Mucosa of rectum (tissue), 2 donors: ENCODE measurements around the gene OR51D1.

ENCODE experiments used
- H3K27ac ChIP-seq, 2 donors: one replicate each; pipeline ENCODE4 v1.7.0; 2013; ENCODE audit warnings: inconsistent platforms in 2 of 2, low read depth in 2 of 2, low read length in 2 of 2
- H3K27me3 ChIP-seq, 2 donors: one replicate each; pipeline ENCODE4 v1.7.0; 2013; ENCODE audit warnings: low read length in 2 of 2; ENCODE audit not compliant: control insufficient read depth in 2 of 2, insufficient read depth in 2 of 2
- H3K36me3 ChIP-seq, 2 donors: one replicate each; pipeline ENCODE4 v1.7.0; 2013; ENCODE audit warnings: low read length in 2 of 2; ENCODE audit not compliant: control insufficient read depth in 2 of 2, insufficient read depth in 2 of 2
- H3K4me1 ChIP-seq, 2 donors: one replicate each; pipeline ENCODE4 v1.7.0; 2013; ENCODE audit warnings: low read length in 2 of 2, mild to moderate bottlenecking in 1 of 2; ENCODE audit not compliant: control insufficient read depth in 2 of 2, insufficient read depth in 2 of 2
- H3K4me3 ChIP-seq, 2 donors: one replicate each; pipeline ENCODE4 v1.7.0; 2013; ENCODE audit warnings: low read length in 2 of 2
- H3K9ac ChIP-seq, 2 donors: one replicate each; pipeline ENCODE4 v1.7.0; 2013; ENCODE audit warnings: low read length in 2 of 2, low read depth in 1 of 2, mild to moderate bottlenecking in 1 of 2
- H3K9me3 ChIP-seq, 2 donors: one replicate each; pipeline ENCODE4 v1.7.0; 2013; ENCODE audit warnings: low read length in 2 of 2; ENCODE audit not compliant: control insufficient read depth in 2 of 2
- donor health status: healthy.
- donor health status: Normal muscosa, but diverticular disease.

Gene OR51D1

GRCh38 chr11:4636962-4637661 is at the start of gene OR51D1:
Gene OR51D1 (plus strand): TSS chr11:4637477. CDS start chr11:4639791, 2,314 bp downstream.
- Histone ChIP-seq H3K27me3 (no peaks in the 10 kb centered on the region), H3K9ac (no peak within 1 kb of the TSS), H3K4me3 (peak within 1 kb of the TSS; percentile 50 to 55), H3K9me3 (no peaks in the 10 kb centered on the region), H3K4me1 (peaks cover 3% of the 10 kb centered on the region in 2 donors), H3K27ac (no peak within 1 kb of the TSS), H3K36me3 (no peaks in the 10 kb centered on the region)

- Histone ChIP-seq H3K4me3 (no peak overlapping the region), H3K27ac (no peak overlapping the region), H3K27me3 (no peaks in the 10 kb centered on the region), H3K9me3 (no peaks in the 10 kb centered on the region), H3K9ac (no peak overlapping the region), H3K36me3 (no peaks in the 10 kb centered on the region), H3K4me1 (no peaks in the 10 kb centered on the region)
These were observed 48.3 kb upstream of the OR51D1 start for GRCh38 chr11:4589017-4589416.

GRCh38 chr11:4593739-4594138 is 43.5 kb upstream of the OR51D1 start, which contains the start of gene OR52I1:
Gene OR52I1 (plus strand): TSS chr11:4594039. CDS start chr11:4594039, 0 bp downstream.
- H3K4me1 ChIP-seq: no peaks in the 10 kb centered on the region
- no peaks in the 10 kb centered on the region for H3K27me3 ChIP-seq
- H3K9me3 ChIP-seq: no peaks in the 10 kb centered on the region
- no peak within 1 kb of the TSS for H3K4me3 ChIP-seq
- H3K27ac ChIP-seq: no peak within 1 kb of the TSS
- H3K36me3 ChIP-seq: peaks cover 2 to 14% of the 10 kb centered on the region in 2 donors
- H3K9ac ChIP-seq: no peak within 1 kb of the TSS

- Histone ChIP-seq H3K27ac (no peak overlapping the region), H3K36me3 (peaks cover 37 to 44% of the 10 kb centered on the region in 2 donors), H3K27me3 (no peaks in the 10 kb centered on the region), H3K9ac (no peak overlapping the region), H3K9me3 (no peaks in the 10 kb centered on the region), H3K4me3 (no peak overlapping the region), H3K4me1 (peaks cover 3 to 7% of the 10 kb centered on the region in 2 donors)
These were observed 32.2 kb upstream of the OR51D1 start for GRCh38 chr11:4605057-4605456.

GRCh38 chr11:4606231-4607015 is 30.9 kb upstream of the OR51D1 start:
- H3K9me3 ChIP-seq: no peaks in the 10 kb centered on the region
- peak overlapping the region in 1 of 2 donors; percentile 18 for H3K27ac ChIP-seq
- H3K4me1 ChIP-seq: peaks cover 3 to 7% of the 10 kb centered on the region in 2 donors
- H3K36me3 ChIP-seq: peaks cover 25 to 31% of the 10 kb centered on the region in 2 donors
- peak overlapping the region; percentile 8 to 76 for H3K9ac ChIP-seq
- peak overlapping the region; percentile 81 to 86 for H3K4me3 ChIP-seq
- no peaks in the 10 kb centered on the region for H3K27me3 ChIP-seq

- Histone ChIP-seq H3K4me1 (peaks cover 3 to 7% of the 10 kb centered on the region in 2 donors), H3K9ac (peak overlapping the region; percentile 76 to 79), H3K4me3 (peak overlapping the region; percentile 81 to 86), H3K27ac (peak overlapping the region in 1 of 2 donors; percentile 18), H3K9me3 (no peaks in the 10 kb centered on the region), H3K27me3 (no peaks in the 10 kb centered on the region), H3K36me3 (peaks cover 18 to 24% of the 10 kb centered on the region in 2 donors)
These were observed 30.2 kb upstream of the OR51D1 start for GRCh38 chr11:4607096-4607495.

GRCh38 chr11:4607781-4608666 is 29.3 kb upstream of the OR51D1 start, which contains the start of gene TRIM68:
Gene TRIM68 (minus strand): TSS chr11:4608231. CDS start chr11:4605504, 2,727 bp downstream.
- Histone ChIP-seq H3K4me1 (peaks cover 3 to 7% of the 10 kb centered on the region in 2 donors), H3K9ac (peak within 1 kb of the TSS; percentile 76 to 79), H3K9me3 (no peaks in the 10 kb centered on the region), H3K27ac (peak within 1 kb of the TSS; percentile 76 to 83), H3K36me3 (peaks cover 11 to 16% of the 10 kb centered on the region in 2 donors), H3K27me3 (no peaks in the 10 kb centered on the region), H3K4me3 (peak within 1 kb of the TSS; percentile 81 to 86)

- Histone ChIP-seq H3K9me3 (no peaks in the 10 kb centered on the region), H3K27me3 (no peaks in the 10 kb centered on the region), H3K27ac (no peak overlapping the region), H3K9ac (no peak overlapping the region), H3K36me3 (no peaks in the 10 kb centered on the region), H3K4me1 (peaks cover 3 to 7% of the 10 kb centered on the region in 2 donors), H3K4me3 (peak overlapping the region in 1 of 2 donors; percentile 39)
These were observed 26.9 kb upstream of the OR51D1 start for GRCh38 chr11:4610258-4610935.

GRCh38 chr11:4611986-4612385 is 25.3 kb upstream of the OR51D1 start:
- H3K9ac ChIP-seq: no peak overlapping the region
- peaks cover under 1 to 5% of the 10 kb centered on the region in 2 donors for H3K4me1 ChIP-seq
- no peak overlapping the region for H3K27ac ChIP-seq
- H3K4me3 ChIP-seq: no peak overlapping the region
- no peaks in the 10 kb centered on the region for H3K36me3 ChIP-seq
- no peaks in the 10 kb centered on the region for H3K9me3 ChIP-seq
- no peaks in the 10 kb centered on the region for H3K27me3 ChIP-seq
